HEK293T (cell line): ENCODE measurements around the gene TKFC.

Source experiments
- CTCF ChIA-PET: fragments of 350-600 bp; formaldehyde crosslinking; extraction: SDS; loops from one replicate; lab custom pipeline; 2021; ENCODE audit warnings: antibody characterized with exemption, inconsistent platforms; lab: Yijun Ruan, JAX
- POLR2A ChIA-PET: fragments of 350-600 bp; formaldehyde crosslinking; extraction: SDS; loops from one replicate; lab custom pipeline; 2020; ENCODE audit warnings: antibody characterized with exemption, inconsistent platforms; lab: Yijun Ruan, JAX
- DNase-seq: peaks from one replicate; pipeline ENCODE4 v3.0.0; 2012; ENCODE audit warnings: mixed read lengths; ENCODE audit errors: extremely low spot score
- ARNT ChIP-seq: fragments of 450-650 bp; IDR thresholded peaks from 2 replicates; pipeline ENCODE4 v1.6.1; 2017; ENCODE audit warnings: mild to moderate bottlenecking
- BHLHE40 ChIP-seq: fragments of 450-650 bp; IDR thresholded peaks from 2 replicates; pipeline ENCODE4 v1.6.1; 2016; ENCODE audit warnings: mild to moderate bottlenecking, moderate library complexity, borderline replicate concordance
- CTBP1 ChIP-seq: fragments of 450-650 bp; IDR thresholded peaks from 2 replicates; pipeline ENCODE4 v1.6.1; 2016; ENCODE audit warnings: borderline replicate concordance
- ELF4 ChIP-seq: fragments of 450-650 bp; IDR thresholded peaks from 2 replicates; pipeline ENCODE4 v1.6.1; 2017; ENCODE audit warnings: antibody characterized with exemption
- FOXA1 ChIP-seq: fragments of 450-650 bp; IDR thresholded peaks from 2 replicates; pipeline ENCODE4 v1.6.1; 2016; ENCODE audit warnings: mild to moderate bottlenecking
- FOXK2 ChIP-seq: fragments of 450-650 bp; IDR thresholded peaks from 2 replicates; pipeline ENCODE4 v1.6.1; 2016; ENCODE audit warnings: mild to moderate bottlenecking
- FOXM1 ChIP-seq: fragments of 450-650 bp; IDR thresholded peaks from 2 replicates; pipeline ENCODE4 v1.6.1; 2017; ENCODE audit warnings: mild to moderate bottlenecking, borderline replicate concordance
- HDGF ChIP-seq: fragments of 450-650 bp; IDR thresholded peaks from 2 replicates; pipeline ENCODE4 v1.6.1; 2017; ENCODE audit warnings: antibody characterized with exemption, borderline replicate concordance
- L3MBTL2 ChIP-seq: fragments of 450-650 bp; conservative IDR thresholded peaks from 2 replicates; pipeline ENCODE4 v1.6.1; 2016; ENCODE audit warnings: mild to moderate bottlenecking
- LEF1 ChIP-seq: fragments of 450-650 bp; IDR thresholded peaks from 2 replicates; pipeline ENCODE4 v1.6.1; 2017; ENCODE audit warnings: mild to moderate bottlenecking, borderline replicate concordance
- NFRKB ChIP-seq: fragments of 450-650 bp; IDR thresholded peaks from 2 replicates; pipeline ENCODE4 v1.6.1; 2016; ENCODE audit warnings: mild to moderate bottlenecking, moderate library complexity
- PKNOX1 ChIP-seq: fragments of 450-650 bp; IDR thresholded peaks from 2 replicates; pipeline ENCODE4 v1.6.1; 2016
- SP1 ChIP-seq: fragments of 450-650 bp; IDR thresholded peaks from 2 replicates; pipeline ENCODE4 v1.6.1; 2017
- SUZ12 ChIP-seq: fragments of 450-650 bp; IDR thresholded peaks from 2 replicates; pipeline ENCODE4 v1.6.1; 2016; ENCODE audit warnings: mild to moderate bottlenecking
- TARDBP ChIP-seq: fragments of 450-650 bp; IDR thresholded peaks from 2 replicates; pipeline ENCODE4 v1.6.1; 2016
- ZNF384 ChIP-seq: fragments of 450-650 bp; IDR thresholded peaks from 2 replicates; pipeline ENCODE4 v1.6.1; 2016

The TKFC gene

GRCh38 chr11:61307354-61307753 lies 25.7 kb upstream of the TKFC start:
- TF ChIP-seq BHLHE40 = no peak
- no peak for TF ChIP-seq NFRKB
- TF ChIP-seq TARDBP = no peak
- no peak for TF ChIP-seq LEF1
- no peak for TF ChIP-seq ZNF384
- TF ChIP-seq FOXA1 = no peak
- TF ChIP-seq L3MBTL2 = no peak
- no peak for TF ChIP-seq ARNT
- no peak for TF ChIP-seq PKNOX1
- TF ChIP-seq SP1 = no peak
- TF ChIP-seq FOXM1 = no peak
- TF ChIP-seq SUZ12 = no peak
- TF ChIP-seq FOXK2 = no peak
- ChIA-PET POLR2A (no interaction called here), CTCF (no interaction called here)
- DNase-seq = no peak

GRCh38 chr11:61309141-61309540 lies 23.9 kb upstream of the TKFC start:
- CTCF ChIA-PET = no interaction called here
- TF ChIP-seq FOXA1 (no peak), PKNOX1 (no peak), HDGF (no peak), FOXK2 (no peak), SUZ12 (no peak), ZNF384 (no peak), L3MBTL2 (no peak), SP1 (no peak), BHLHE40 (no peak), LEF1 (no peak), FOXM1 (no peak), CTBP1 (no peak)
- no peak for DNase-seq
- POLR2A ChIA-PET = interaction anchor here (1.2 kb wide), 1 partner anchor 53 kb away, joined by 3 read pairs; the partner anchor contains the start of genes CYB561A3 and TMEM138

- CTCF ChIA-PET = no interaction called here
- POLR2A ChIA-PET = no interaction called here
- no peak for DNase-seq
- no peak for TF ChIP-seq TARDBP
- TF ChIP-seq FOXA1 = no peak
- no peak for TF ChIP-seq LEF1
- TF ChIP-seq SP1 = no peak
- TF ChIP-seq SUZ12 = no peak
- no peak for TF ChIP-seq BHLHE40
- TF ChIP-seq L3MBTL2 = no peak
- TF ChIP-seq FOXM1 = no peak
- TF ChIP-seq ZNF384 = no peak
- TF ChIP-seq PKNOX1 = no peak
- no peak for TF ChIP-seq HDGF
- TF ChIP-seq ELF4 = no peak
Observed at GRCh38 chr11:61309739-61310138, 23.3 kb upstream of the TKFC start.

GRCh38 chr11:61310749-61311148 lies 22.3 kb upstream of the TKFC start:
- no peak for DNase-seq
- TF ChIP-seq ARNT (no peak), FOXM1 (no peak), ZNF384 (no peak), FOXA1 (no peak), LEF1 (no peak), TARDBP (no peak), NFRKB (no peak), FOXK2 (no peak), L3MBTL2 (no peak), ELF4 (no peak), CTBP1 (no peak)
- POLR2A ChIA-PET = no interaction called here
- CTCF ChIA-PET = no interaction called here

- TF ChIP-seq SP1 (no peak), FOXK2 (no peak), ELF4 (no peak), BHLHE40 (no peak), L3MBTL2 (no peak), ZNF384 (no peak), HDGF (no peak), NFRKB (no peak), CTBP1 (no peak), TARDBP (no peak), ARNT (no peak), PKNOX1 (no peak), LEF1 (no peak), FOXM1 (no peak), SUZ12 (no peak), FOXA1 (no peak)
- CTCF ChIA-PET = no interaction called here
Observed at GRCh38 chr11:61315260-61315659, 17.8 kb upstream of the TKFC start.

More at GRCh38 chr11:61315260-61315659, 17.8 kb upstream of the TKFC start:
- POLR2A ChIA-PET = no interaction called here
- DNase-seq = no peak
